ENCODE measurements around the gene NEO1. TPM values are rescaled to one million over a fixed set of nuclear protein-coding genes. Genes with fewer than 3 reads are reported as not detected.

NEO1 gene
- total and polyA plus RNA-seq, 9 of the 15 experiments (the other 6 are each of a cell fraction or from before 2014, with no cell fraction given) = 0.08 to 1.7 (median 0.48) TPM

DNA sequence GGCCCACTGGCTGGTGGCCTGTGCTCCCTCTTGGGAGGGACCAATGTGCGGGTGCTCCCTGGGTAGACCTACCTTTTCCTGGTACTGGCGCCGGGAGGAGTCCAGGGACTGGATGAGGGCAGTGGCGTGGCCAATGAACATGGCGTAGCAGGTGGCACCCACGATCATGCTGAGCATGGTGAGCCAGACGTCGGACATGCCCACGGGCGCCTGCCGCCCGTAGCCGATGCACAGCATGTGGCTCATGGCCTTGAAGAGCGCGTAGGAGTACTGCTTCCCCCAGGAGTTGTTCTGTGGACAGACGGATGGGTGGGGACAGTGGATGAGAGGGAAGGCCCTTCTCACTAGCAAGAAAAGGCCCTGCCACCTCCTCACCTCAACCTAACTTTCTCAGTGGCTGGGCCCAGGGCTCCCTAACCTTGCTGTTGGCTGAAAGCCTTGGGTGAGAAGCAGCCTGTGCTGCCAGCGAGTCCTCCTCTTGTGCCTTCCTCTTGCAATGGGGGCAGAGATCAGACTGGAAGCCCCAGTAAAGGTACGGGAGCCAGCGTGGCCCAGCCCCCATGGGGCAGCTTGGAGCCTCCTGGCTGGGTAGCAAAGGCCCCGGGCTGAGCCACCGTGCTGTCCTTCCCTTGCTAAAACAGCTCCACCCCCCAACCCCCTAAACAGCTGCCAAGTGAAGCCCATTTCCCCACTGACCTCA lies 277.4 kb downstream of the NEO1 start:
- in situ Hi-C loops (cut with MboI) (no loop called here), intact Hi-C loops (cut with micrococcal nuclease) (no loop called here)
- H3K27ac ChIP-seq (ENCODE audit: extremely low read depth, low read depth, low read length) = no peak overlapping the region
- CTCF ChIA-PET (ENCODE audit: low intra/inter-chr PET ratio) = no interaction called here
- no peak for FAIRE-seq
- TF ChIP-seq GTF2F1 (IDR thresholded peaks at IDR 0.05; ENCODE audit: low read depth, low read length) (no peak), CBX1 (IDR thresholded peaks at IDR 0.05; ENCODE audit: low read depth) (no peak), ZNF232 (CRISPR knock-in tag; IDR thresholded peaks at IDR 0.05) (no peak), NUFIP1 (IDR thresholded peaks at IDR 0.05; ENCODE audit: partially characterized antibody) (no peak), ARID1B (IDR thresholded peaks at IDR 0.05) (no peak), SAFB (IDR thresholded peaks at IDR 0.05; ENCODE audit: borderline replicate concordance, low read depth, low read length) (no peak), ZNF445 (CRISPR knock-in tag; IDR thresholded peaks at IDR 0.05; ENCODE audit: low read depth) (no peak), OTX1 (CRISPR knock-in tag; IDR thresholded peaks at IDR 0.05) (no peak), FOSL1 (tag; conservative IDR thresholded peaks at IDR 0.05) (no peak), MECOM (CRISPR knock-in tag; IDR thresholded peaks at IDR 0.05) (no peak), CBFA2T3 (IDR thresholded peaks at IDR 0.05) (no peak), HLTF (IDR thresholded peaks at IDR 0.05) (no peak), ZBTB49 (CRISPR knock-in tag; IDR thresholded peaks at IDR 0.05; ENCODE audit: borderline replicate concordance) (no peak), CEBPG (CRISPR knock-in tag; IDR thresholded peaks at IDR 0.05) (no peak), CEBPG (tag; conservative IDR thresholded peaks at IDR 0.05 in 1 of 2, IDR thresholded peaks at IDR 0.05 in 1 of 2) (no peak), POLR3A (IDR thresholded peaks at IDR 0.05; ENCODE audit: borderline replicate concordance, extremely low read depth, insufficient read depth, insufficient read length) (no peak)
- H3K9me3 ChIP-seq (replicated peaks; ENCODE audit: control insufficient read depth, insufficient read depth, low read depth, low read length) = no peaks in the 10 kb centered on the region
- no peaks in the 10 kb centered on the region for H3K9me1 ChIP-seq (ENCODE audit: control insufficient read depth, insufficient read depth, low read length)
- H3K4me1 ChIP-seq (replicated peaks in 1 of 2; ENCODE audit: control insufficient read depth in 2 of 2, insufficient read depth in 2 of 2, low read length in 2 of 2) = peaks cover 0 to 12% of the 10 kb centered on the region in 2 experiments; a peak in 2 of 5 replicates
- POLR2A ChIA-PET = no interaction called here
- no peak overlapping the region for H3K9ac ChIP-seq (ENCODE audit: insufficient read depth in 1 of 2, low read depth in 2 of 2, low read length in 2 of 2)
- H3K4me2 ChIP-seq (ENCODE audit: insufficient read depth, low read length) = no peak overlapping the region
- no peak for ATAC-seq
- no peak overlapping the region for H3K4me3 ChIP-seq
- peaks cover 7 to 55% of the 10 kb centered on the region in 2 experiments; a peak in 4 of 5 replicates for H3K27me3 ChIP-seq (ENCODE audit: control insufficient read depth in 2 of 2, insufficient read depth in 2 of 2, low read length in 2 of 2)
- H3K36me3 ChIP-seq (ENCODE audit: control insufficient read depth, insufficient read depth, low read length) = no peaks in the 10 kb centered on the region
- WGBS (ENCODE audit: insufficient coverage, low coverage, missing lambda C conversion rate) = 2% methylated on average over 20 of the region's 21 CpGs
- H2AFZ ChIP-seq (ENCODE audit: low read depth, low read length) = no peak overlapping the region
- no peaks in the 10 kb centered on the region for H3K79me2 ChIP-seq (ENCODE audit: control insufficient read depth, insufficient read depth, low read length)
- no peak for DNase-seq (ENCODE audit: extremely low read depth in 1 of 4, low spot score in 3 of 4)
- BruUV-seq (replicated peaks) = no TSS peak
- peaks cover 11% of the 10 kb centered on the region; the same call in 1 of the 2 replicates for H4K20me1 ChIP-seq (replicated peaks; ENCODE audit: control insufficient read depth, insufficient read depth, low read length)
